IPS DF 4.7 (cell line): ENCODE data around the gene ULK3.

ENCODE experiments used
- DNase-seq: peaks from one replicate; pipeline ENCODE4 v3.0.0-alpha.2; 2013; ENCODE audit warnings: low spot score; ENCODE audit errors: extremely low read depth

The ULK3 gene

GRCh38 chr15:74786551-74787165 is 56.3 kb downstream of the ULK3 start:
- DNase-seq = no peak
